K562 (cell line): ENCODE measurements around the gene TIMM17A. TPM values are rescaled to one million over a fixed set of nuclear protein-coding genes. Genes with fewer than 3 reads are reported as not detected.

ENCODE experiments used
- C11orf30 ChIP-seq: fragments of 450-650 bp; IDR thresholded peaks from 2 replicates; pipeline ENCODE4 v1.6.1; 2016; ENCODE audit warnings: low read depth, mild to moderate bottlenecking
- FOXA1 ChIP-seq: fragments of 450-650 bp; IDR thresholded peaks from 2 replicates; pipeline ENCODE4 v1.6.1; 2016; ENCODE audit warnings: mild to moderate bottlenecking, borderline replicate concordance
- FOXO4 ChIP-seq: fragments of 450-650 bp; formaldehyde crosslinking; IDR thresholded peaks from 2 replicates; pipeline ENCODE4 v1.4.0; 2020; ENCODE audit warnings: mild to moderate bottlenecking, moderate library complexity
- GABPB1 ChIP-seq: sonication (generic); formaldehyde crosslinking; IDR thresholded peaks from 2 replicates; pipeline ENCODE4 v1.8.0; 2022; ENCODE audit warnings: mild to moderate bottlenecking, missing genetic modification reagents
- GTF2E2 ChIP-seq: fragments of 200-800 bp; sonication (Bioruptor generic); IDR thresholded peaks from 2 replicates; pipeline ENCODE4 v1.6.1; 2016; ENCODE audit warnings: missing genetic modification characterization, missing compliant biosample characterization
- HDAC1 ChIP-seq, 2 experiments: fragments of 450-650 bp; IDR thresholded peaks; 2 replicates each; pipeline ENCODE4 v1.6.1; 2016 to 2017; ENCODE audit warnings: inconsistent platforms in 1 of 2, mild to moderate bottlenecking in 1 of 2, moderate library complexity in 1 of 2
- KDM4B ChIP-seq, 2 experiments: fragments of 450-650 bp in 1 of 2; sonication (generic) in 1 of 2; IDR thresholded peaks; 2 replicates each; pipeline ENCODE4 v1.6.1; 2016 to 2017; ENCODE audit warnings: borderline replicate concordance in 2 of 2, antibody characterized with exemption in 1 of 2, low read depth in 1 of 2, mild to moderate bottlenecking in 1 of 2
- LEF1 ChIP-seq: fragments of 450-650 bp; IDR thresholded peaks from 2 replicates; pipeline ENCODE4 v1.6.1; 2016; ENCODE audit warnings: mild to moderate bottlenecking
- MAFG ChIP-seq: fragments of 450-650 bp; conservative IDR thresholded peaks from 2 replicates; pipeline ENCODE4 v1.6.1; 2016; ENCODE audit warnings: missing genetic modification characterization, missing compliant biosample characterization
- MTA3 ChIP-seq: fragments of 450-650 bp; formaldehyde crosslinking; IDR thresholded peaks from 2 replicates; pipeline ENCODE4 v1.6.1; 2017; ENCODE audit warnings: mild to moderate bottlenecking, borderline replicate concordance
- NFXL1 ChIP-seq: fragments of 450-650 bp; formaldehyde crosslinking; IDR thresholded peaks from 2 replicates; pipeline ENCODE4 v1.4.0; 2021; ENCODE audit warnings: mild to moderate bottlenecking
- NONO ChIP-seq, 2 experiments: fragments of 200-400 bp in 1 of 2; fragments of 450-650 bp in 1 of 2; formaldehyde crosslinking in 1 of 2; IDR thresholded peaks; 2 replicates each; pipeline ENCODE4 v1.6.1; 2017; ENCODE audit warnings: low read depth in 2 of 2, mild to moderate bottlenecking in 2 of 2, moderate library complexity in 2 of 2, low read length in 1 of 2
- RB1 ChIP-seq: fragments of 450-650 bp; IDR thresholded peaks from 2 replicates; pipeline ENCODE4 v1.6.1; 2017; ENCODE audit warnings: low read depth, mild to moderate bottlenecking
- RBM22 ChIP-seq: fragments of 200-400 bp; formaldehyde crosslinking; IDR thresholded peaks from 2 replicates; pipeline ENCODE4 v1.6.1; 2018; ENCODE audit warnings: low read length, low read depth; ENCODE audit not compliant: poor library complexity, severe bottlenecking
- ZBTB11 ChIP-seq, 3 experiments: fragments of 200-800 bp in 1 of 3; fragments of 250-450 bp in 1 of 3; fragments of 450-650 bp in 1 of 3; sonication (Bioruptor Pico) in 1 of 3; sonication (Bioruptor generic) in 1 of 3; formaldehyde crosslinking in 1 of 3; IDR thresholded peaks; 2 replicates each; pipeline versions ENCODE4 v1.6.1 to v1.8.0; 2016 to 2022; ENCODE audit warnings: mild to moderate bottlenecking in 2 of 3, missing genetic modification characterization in 2 of 3, missing compliant biosample characterization in 1 of 3, moderate library complexity in 1 of 3
- ZNF197 ChIP-seq: fragments of 200-800 bp; sonication (Bioruptor generic); IDR thresholded peaks from 2 replicates; pipeline ENCODE4 v1.6.1; 2016; ENCODE audit warnings: low read depth, missing genetic modification characterization, missing compliant biosample characterization
- ZNF347 ChIP-seq: fragments of 450-650 bp; formaldehyde crosslinking; IDR thresholded peaks from 2 replicates; pipeline ENCODE4 v1.4.0; 2020; ENCODE audit warnings: low read depth, mild to moderate bottlenecking, moderate library complexity
- ZNF584 ChIP-seq: fragments of 200-800 bp; sonication (Bioruptor generic); IDR thresholded peaks from 2 replicates; pipeline ENCODE4 v1.6.1; 2016; ENCODE audit warnings: low read depth, mild to moderate bottlenecking, missing genetic modification characterization, missing compliant biosample characterization
- polyA plus RNA-seq, 8 experiments: library from polyadenylated mRNA; depleted of rRNA in 4 of 8; stranded (reverse) in 5 of 8; unstranded in 3 of 8; fragments of >200 nt; fragmentation: Nextera tagmentation in 2 of 8; fragmentation: Illumina TruSeq in 1 of 8; extraction: Ambion mirVana in 2 of 8; extraction: Trizol in 1 of 8; gene quantifications; 2 replicates each; pipeline versions ENCODE4 v1.2.1 to v1.2.3, GENCODE V29; 2011 to 2014; ENCODE audit warnings: inconsistent platforms in 1 of 8, missing spikeins in 1 of 8
- total RNA-seq, 7 experiments: library from RNA; depleted of rRNA in 6 of 7; stranded (reverse); fragments of >200 nt in 6 of 7; fragmentation: Illumina TruSeq in 2 of 7; extraction: Trizol in 2 of 7; gene quantifications; 2 replicates each; pipeline versions ENCODE4 v1.2.1 to v1.2.3, GENCODE V29; 2011 to 2021; ENCODE audit warnings: low replicate concordance in 1 of 7
- TF ChIP-seq, protein P1 (sequence below): sonication (generic); formaldehyde crosslinking; IDR thresholded peaks from 2 replicates; pipeline ENCODE4 v1.8.1; 2023; ENCODE audit warnings: mild to moderate bottlenecking, missing genetic modification reagents
- TF ChIP-seq, protein P2 (sequence below): IDR thresholded peaks from 3 replicates; pipeline ENCODE4 v1.6.1; 2011; ENCODE audit warnings: borderline replicate concordance, mild to moderate bottlenecking; ENCODE audit not compliant: insufficient read length, insufficient read depth

TIMM17A gene
- total and polyA plus RNA-seq, 9 of the 15 experiments (the other 6 are each of a cell fraction or from before 2014, with no cell fraction given), result 116 to 744 (median 180) TPM

DNA sequence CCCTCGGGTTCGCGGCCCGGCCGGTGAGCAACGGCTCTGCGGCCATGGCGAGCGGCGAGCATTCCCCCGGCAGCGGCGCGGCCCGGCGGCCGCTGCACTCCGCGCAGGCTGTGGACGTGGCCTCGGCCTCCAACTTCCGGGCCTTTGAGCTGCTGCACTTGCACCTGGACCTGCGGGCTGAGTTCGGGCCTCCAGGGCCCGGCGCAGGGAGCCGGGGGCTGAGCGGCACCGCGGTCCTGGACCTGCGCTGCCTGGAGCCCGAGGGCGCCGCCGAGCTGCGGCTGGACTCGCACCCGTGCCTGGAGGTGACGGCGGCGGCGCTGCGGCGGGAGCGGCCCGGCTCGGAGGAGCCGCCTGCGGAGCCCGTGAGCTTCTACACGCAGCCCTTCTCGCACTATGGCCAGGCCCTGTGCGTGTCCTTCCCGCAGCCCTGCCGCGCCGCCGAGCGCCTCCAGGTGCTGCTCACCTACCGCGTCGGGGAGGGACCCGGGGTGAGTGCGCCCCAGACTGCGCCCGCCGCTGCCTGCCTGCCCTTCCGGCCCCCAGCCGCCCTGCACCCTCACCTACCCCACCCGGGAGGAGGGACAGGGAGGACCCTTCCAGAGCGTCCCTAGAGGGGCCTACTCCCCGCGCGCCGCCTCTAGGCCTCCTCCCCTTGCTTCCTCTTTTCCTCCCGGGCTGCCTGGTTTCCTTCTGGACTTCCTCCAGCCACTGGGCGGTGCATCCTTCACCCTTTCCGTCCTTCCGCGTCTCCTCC is 27.5 kb downstream of the TIMM17A start, which contains the start of gene RNPEP (continued):
- TF ChIP-seq ZBTB11 (CRISPR knock-in tag; IDR thresholded peaks at IDR 0.05), result peak in 2 of 3 experiments; percentile 82 to 97; a peak in 4 of 6 replicates
- 0 out of 2 replicates have a peak, but pooled peaks have one; percentile 59 for TF ChIP-seq LEF1
- peak; percentile 57; the same call in 1 of the 2 replicates for TF ChIP-seq RB1
- TF ChIP-seq FOXA1, result no peak
- TF ChIP-seq HDAC1 (IDR thresholded peaks at IDR 0.05), result peak in 1 of 2 experiments; percentile 94; a peak in 2 of 4 replicates
- peak; percentile 91 for TF ChIP-seq MTA3
- TF ChIP-seq C11orf30, result peak; percentile 73
- peak; percentile 57 for TF ChIP-seq RBM22
- TF ChIP-seq, protein P1, sequence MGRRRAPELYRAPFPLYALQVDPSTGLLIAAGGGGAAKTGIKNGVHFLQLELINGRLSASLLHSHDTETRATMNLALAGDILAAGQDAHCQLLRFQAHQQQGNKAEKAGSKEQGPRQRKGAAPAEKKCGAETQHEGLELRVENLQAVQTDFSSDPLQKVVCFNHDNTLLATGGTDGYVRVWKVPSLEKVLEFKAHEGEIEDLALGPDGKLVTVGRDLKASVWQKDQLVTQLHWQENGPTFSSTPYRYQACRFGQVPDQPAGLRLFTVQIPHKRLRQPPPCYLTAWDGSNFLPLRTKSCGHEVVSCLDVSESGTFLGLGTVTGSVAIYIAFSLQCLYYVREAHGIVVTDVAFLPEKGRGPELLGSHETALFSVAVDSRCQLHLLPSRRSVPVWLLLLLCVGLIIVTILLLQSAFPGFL (CRISPR knock-in tag), result peak; percentile 80; the same call in 1 of the 2 replicates
- TF ChIP-seq GTF2E2 (tag), result peak; percentile 80; the same call in 1 of the 2 replicates
- no peak for TF ChIP-seq FOXO4 (CRISPR knock-in tag)
- 0 out of 4 replicates have a peak, but pooled peaks of 1 of the 2 experiments have one; percentile 77 for TF ChIP-seq KDM4B (IDR thresholded peaks at IDR 0.05; ENCODE audit: borderline replicate concordance in 2 of 2, low read depth in 1 of 2)
- no peak for TF ChIP-seq ZNF584
- no peak for TF ChIP-seq ZNF347 (CRISPR knock-in tag)
- no peak for TF ChIP-seq ZNF197 (CRISPR knock-in tag)
- TF ChIP-seq, protein P2, sequence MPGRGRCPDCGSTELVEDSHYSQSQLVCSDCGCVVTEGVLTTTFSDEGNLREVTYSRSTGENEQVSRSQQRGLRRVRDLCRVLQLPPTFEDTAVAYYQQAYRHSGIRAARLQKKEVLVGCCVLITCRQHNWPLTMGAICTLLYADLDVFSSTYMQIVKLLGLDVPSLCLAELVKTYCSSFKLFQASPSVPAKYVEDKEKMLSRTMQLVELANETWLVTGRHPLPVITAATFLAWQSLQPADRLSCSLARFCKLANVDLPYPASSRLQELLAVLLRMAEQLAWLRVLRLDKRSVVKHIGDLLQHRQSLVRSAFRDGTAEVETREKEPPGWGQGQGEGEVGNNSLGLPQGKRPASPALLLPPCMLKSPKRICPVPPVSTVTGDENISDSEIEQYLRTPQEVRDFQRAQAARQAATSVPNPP, result no peak
- no peak for TF ChIP-seq NFXL1 (CRISPR knock-in tag)
- peak; percentile 90 for TF ChIP-seq GABPB1 (CRISPR knock-in tag)
- no peak for TF ChIP-seq MAFG (tag)
- TF ChIP-seq NONO (IDR thresholded peaks at IDR 0.05; ENCODE audit: low read depth in 2 of 2, low read length in 1 of 2), result peak; percentile 58 to 93
